GF-D8 (cell line): Measurements from ENCODE around the gene ANKRD63.

ENCODE experiments used
- DNase-seq: peaks from one replicate; lab custom pipeline; 2025; lab: John Stamatoyannopoulos, UW

ANKRD63 gene

GRCh38 chr15:40295877-40296560, 13.2 kb upstream of the ANKRD63 start:
- DNase-seq = no peak

- no peak for DNase-seq
These were observed 12.4 kb upstream of the ANKRD63 start for GRCh38 chr15:40295297-40295696.

GRCh38 chr15:40293905-40294895, 11.3 kb upstream of the ANKRD63 start:
- no peak for DNase-seq

DNA sequence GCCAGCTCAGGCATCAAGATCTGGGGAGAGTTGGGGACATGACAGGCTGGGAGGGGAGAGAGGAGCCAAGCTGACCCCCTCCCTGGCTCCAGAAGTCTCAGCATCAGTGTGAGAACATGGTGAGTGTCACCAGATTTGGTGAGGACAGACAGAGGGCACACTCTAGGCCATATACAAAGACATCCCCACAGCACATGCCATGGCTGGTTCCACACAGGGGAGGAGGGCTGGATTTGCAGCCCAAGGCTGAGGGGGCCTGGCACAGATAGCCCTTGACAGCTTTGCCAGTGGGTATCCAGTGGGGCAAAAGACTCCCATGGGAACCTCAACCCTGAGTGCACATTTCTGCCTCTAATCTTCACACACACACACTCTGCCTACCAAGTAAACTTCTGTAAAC, 10.1 kb upstream of the ANKRD63 start:
- no peak for DNase-seq

- DNase-seq = no peak
These were observed 9.4 kb upstream of the ANKRD63 start for GRCh38 chr15:40292246-40292645.

GRCh38 chr15:40290918-40291574, 8.2 kb upstream of the ANKRD63 start:
- DNase-seq = no peak

DNA sequence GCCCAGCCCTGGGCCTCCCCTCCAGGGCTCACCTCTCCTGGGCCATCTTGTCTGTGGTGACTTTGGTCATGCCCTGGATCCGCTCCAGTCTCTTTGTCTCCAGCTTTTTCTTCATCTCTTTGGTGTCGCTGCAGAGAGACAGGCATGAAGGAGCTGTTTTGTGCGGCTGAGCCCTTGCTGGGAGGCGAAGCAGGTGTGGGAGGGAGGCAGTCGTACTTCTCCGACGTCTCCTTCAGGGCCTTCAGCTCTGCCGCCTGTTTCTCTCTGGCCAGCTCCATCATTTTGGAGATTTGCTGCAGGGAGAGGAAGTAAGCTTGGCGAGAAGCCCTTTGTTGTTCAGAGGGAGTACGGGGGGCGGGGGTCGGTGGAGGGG, 7.7 kb upstream of the ANKRD63 start:
- no peak for DNase-seq

DNA sequence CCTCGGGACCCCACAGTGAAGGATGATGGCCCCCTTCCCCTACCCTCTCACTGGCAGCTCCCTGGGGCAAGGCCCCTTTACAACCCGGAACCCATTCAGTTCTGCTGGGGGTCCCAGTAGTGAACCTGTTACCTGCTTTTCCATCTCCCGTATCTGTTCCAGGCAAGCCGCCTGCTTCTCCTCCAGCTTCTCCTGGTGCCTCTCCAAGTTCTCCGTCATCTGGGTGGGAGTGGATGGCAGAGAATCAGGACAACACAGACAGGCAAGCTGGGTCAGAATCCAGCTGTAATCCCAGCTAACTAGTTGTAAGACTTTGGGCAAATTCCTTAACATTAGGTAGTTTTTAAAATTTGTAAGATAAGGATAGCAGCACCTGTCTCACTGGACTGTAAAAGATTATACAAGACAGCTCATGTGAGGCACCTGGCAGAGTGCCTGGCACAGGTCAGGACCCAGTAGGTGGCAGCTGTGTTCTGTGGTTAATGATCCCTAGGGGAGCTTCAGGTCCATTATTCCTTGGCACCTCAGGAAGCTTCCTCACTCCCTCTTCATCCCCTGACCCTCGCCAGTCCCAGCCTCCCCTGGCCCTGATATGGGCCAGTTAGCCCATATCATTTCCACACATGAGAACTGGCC, 6.4 kb upstream of the ANKRD63 start:
- DNase-seq = no peak

DNA sequence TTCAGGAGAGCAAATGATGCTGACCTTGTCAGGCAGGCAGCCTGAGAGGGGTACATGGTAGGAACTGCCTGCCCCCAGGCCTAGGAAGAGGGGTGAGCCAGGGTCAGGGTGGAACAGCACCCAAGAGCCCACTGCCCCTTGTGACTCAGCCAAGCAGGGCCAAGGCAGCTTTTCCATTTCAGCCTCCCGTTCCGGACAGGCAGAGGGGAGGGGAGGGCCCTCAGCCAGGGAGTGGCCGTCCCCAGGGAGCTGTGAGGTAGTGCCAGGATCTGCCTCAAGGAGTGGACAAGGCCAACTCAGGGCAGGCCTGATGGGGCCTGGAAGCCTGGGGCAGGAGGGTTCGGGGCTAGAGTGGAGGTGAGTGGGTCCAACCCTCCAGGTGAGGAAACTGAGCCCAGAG, 5.1 kb upstream of the ANKRD63 start:
- DNase-seq = no peak

DNA sequence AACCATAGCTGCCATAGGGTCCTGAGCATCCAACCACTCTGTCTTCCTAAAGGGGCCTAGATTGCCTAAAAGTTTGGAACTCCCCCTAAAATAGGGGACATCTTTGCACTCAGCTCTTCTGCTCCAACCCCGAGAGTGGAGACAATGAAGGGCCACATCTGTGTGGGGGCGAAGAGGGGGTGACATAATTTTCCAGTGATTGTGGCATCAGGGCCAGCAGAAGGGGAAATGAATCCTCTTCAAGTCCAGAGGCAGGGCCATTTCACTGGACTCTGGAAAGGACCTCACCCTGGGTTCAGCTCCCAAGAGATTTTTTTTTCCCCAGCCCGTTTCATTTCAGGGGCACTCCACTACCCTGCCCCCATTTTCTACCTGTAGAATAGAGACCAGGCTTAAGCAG, 4.6 kb upstream of the ANKRD63 start:
- no peak for DNase-seq

DNA sequence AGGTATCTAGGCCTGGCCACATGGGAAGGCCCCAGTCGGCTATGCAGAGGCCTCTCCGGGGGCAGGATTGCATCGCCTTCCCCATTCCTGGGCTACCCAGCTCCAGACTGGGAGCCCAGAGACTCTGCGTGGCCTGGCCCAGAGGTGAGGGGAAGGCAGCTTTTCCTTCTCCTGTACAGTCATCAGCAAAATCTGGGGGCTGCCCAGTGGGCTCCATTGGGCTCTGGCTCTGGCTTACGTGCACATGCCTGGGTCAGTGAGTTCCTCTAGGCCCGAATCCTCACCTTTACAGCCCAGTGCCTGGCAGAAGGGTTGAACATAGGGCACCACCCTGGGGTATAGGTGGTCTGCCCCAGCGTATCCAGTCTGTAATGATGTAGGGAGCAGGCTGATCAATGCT, 3.9 kb upstream of the ANKRD63 start:
- DNase-seq = no peak

DNA sequence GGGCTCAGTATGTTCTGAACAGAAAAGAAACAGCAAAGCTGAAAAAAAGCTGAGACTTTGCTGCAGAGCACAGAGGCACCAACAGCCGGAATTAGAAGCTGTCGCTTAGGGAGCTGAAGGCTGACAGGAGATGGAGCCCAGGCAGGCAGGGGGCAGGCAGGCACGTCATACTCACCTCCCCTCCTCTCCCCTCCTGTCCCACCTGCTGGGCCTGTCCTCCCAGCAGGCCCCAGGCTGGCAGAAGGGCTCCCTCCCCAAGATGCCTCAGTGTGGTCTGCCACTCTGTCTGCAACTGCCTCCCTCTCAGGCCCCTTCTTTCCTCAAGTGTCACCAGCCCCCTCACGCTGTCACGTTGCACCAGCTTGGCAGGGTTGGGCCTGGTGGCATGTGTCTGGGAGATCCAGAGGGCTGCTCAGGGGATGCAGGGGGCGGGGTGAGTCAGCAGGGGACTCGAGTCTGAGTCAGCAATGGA, 3.2 kb upstream of the ANKRD63 start:
- no peak for DNase-seq

DNA sequence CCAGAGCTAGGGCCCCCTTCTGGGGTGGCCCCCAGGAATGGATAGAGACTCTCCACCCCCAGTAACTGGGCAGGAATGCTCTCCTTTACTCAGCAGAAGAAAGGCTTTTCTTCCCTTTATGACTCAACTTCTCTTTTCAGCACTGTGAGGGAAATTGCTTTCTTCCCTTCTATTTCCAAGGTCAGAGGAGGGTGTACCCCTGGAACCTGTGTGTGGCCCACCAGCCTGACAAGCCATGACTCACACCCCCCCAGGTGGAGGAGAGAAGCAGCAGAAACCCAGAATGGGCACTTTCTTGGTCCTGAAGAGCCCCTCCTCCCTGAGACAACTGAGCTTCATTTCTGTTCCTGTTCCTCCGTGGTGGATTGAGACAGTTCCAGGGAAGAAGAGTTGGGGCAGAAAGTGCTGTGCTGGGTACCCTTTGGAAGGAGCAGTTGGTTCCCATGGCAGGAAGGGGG, 2.7 kb upstream of the ANKRD63 start:
- no peak for DNase-seq

- no peak for DNase-seq
These were observed 2.3 kb upstream of the ANKRD63 start for GRCh38 chr15:40285151-40285550.

- DNase-seq = no peak
These were observed 894 bp upstream of the ANKRD63 start for GRCh38 chr15:40283615-40284300.

GRCh38 chr15:40282147-40282868, 556 bp downstream of the ANKRD63 start:
- no peak for DNase-seq

DNA sequence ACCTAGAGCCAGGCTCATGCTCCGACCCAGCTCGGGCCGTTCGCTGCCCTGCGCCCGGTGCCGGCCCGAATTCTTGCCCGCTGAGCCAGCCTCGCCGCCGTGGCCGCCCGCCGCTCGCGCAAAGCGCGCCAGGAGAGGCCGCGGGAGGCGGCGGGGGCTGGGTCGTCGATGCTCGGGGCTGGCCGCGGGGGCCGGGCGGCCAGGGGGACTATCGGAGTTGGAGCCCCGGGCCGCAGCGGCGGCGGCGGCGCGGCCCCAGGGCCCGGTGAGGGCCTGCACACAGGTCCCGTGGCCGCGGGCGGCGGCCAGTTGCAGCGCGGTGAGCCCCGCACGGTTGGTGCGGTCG, 1.1 kb downstream of the ANKRD63 start:
- DNase-seq = no peak

GRCh38 chr15:40281057-40281800, 1.6 kb downstream of the ANKRD63 start:
- DNase-seq = no peak

GRCh38 chr15:40280260-40281056, 2.4 kb downstream of the ANKRD63 start:
- DNase-seq = no peak
